ENCODE measurements around the gene C1QA.

DNA sequence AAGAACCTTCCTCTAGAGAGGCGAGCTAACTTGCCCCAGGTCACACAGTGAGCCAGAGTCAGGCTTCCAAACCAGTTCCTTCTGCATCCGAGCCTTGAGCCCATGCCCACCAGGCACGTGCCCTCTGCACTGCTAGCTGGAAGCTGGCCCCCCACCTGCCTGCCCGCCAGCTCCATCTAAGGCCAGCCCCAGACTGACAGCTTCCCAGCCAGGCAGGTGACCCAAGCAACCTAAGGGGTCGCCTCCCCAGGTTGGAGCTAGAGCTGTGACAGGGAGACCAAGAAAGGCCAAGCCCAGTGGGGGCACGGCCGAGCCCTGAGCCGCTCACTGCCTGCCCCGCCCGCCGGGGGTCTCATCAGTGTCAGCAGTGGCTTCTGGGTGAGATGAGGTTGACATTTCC, 19.9 kb upstream of the C1QA start:
- TF ChIP-seq, protein P1, sequence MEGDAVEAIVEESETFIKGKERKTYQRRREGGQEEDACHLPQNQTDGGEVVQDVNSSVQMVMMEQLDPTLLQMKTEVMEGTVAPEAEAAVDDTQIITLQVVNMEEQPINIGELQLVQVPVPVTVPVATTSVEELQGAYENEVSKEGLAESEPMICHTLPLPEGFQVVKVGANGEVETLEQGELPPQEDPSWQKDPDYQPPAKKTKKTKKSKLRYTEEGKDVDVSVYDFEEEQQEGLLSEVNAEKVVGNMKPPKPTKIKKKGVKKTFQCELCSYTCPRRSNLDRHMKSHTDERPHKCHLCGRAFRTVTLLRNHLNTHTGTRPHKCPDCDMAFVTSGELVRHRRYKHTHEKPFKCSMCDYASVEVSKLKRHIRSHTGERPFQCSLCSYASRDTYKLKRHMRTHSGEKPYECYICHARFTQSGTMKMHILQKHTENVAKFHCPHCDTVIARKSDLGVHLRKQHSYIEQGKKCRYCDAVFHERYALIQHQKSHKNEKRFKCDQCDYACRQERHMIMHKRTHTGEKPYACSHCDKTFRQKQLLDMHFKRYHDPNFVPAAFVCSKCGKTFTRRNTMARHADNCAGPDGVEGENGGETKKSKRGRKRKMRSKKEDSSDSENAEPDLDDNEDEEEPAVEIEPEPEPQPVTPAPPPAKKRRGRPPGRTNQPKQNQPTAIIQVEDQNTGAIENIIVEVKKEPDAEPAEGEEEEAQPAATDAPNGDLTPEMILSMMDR (IDR thresholded peaks at IDR 0.05): no peak
- TF ChIP-seq POLR2A (IDR thresholded peaks at IDR 0.05): no peak

Measured in Peyer's patch (tissue), 4 donors.